NCI-H1436 treated with DMSO at 0.1 percent for 48 hours (cell line): Measurements from ENCODE around the gene TMEM203.

Experiments used
- DNase-seq: peaks from one replicate; lab custom pipeline; 2025; lab: John Stamatoyannopoulos, UW

The TMEM203 gene

GRCh38 chr9:137178201-137178938 lies 27.1 kb downstream of the TMEM203 start:
- DNase-seq: no peak

DNA sequence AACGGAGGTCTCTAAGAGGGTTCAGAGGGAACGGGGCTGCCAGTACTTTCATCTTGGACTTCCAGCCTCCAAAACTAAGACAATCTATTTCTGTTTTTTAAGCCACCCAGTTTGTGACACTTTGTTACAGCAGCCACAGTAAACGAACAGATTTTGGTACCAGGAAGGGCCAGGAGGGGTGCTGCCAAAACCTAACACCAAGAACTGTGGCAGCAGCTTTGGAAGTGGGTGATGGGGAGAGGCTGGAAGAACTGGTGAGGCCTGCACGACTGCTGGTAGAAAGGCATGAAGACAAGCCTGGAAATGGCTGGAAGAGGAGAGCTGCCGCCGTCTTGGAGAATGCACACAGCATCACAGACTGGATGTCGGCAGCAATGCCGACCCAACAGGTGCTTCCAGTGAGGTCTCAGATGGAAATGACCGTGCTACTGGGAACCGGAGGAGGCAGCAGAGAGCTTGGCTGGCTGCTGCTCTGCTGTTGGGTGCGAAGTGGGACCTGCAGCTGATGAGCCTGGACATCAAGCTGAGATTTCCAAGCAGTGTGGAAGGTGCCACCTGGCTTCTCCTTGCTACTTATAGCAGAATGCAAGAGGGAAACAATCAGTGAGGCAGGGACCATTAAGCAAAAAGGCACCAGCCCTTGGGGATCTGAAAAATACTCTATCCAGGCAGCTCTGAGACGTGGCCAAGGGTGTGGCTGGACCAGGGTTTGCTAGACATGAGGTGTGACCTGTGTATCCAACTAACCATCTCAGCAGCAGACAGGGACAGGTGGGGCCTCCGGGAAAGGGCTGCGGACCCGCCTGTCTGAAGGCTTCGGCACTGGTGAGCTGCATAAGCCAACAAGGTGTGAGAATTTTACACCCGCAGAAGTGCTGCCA lies 28.9 kb downstream of the TMEM203 start:
- no peak for DNase-seq

DNA sequence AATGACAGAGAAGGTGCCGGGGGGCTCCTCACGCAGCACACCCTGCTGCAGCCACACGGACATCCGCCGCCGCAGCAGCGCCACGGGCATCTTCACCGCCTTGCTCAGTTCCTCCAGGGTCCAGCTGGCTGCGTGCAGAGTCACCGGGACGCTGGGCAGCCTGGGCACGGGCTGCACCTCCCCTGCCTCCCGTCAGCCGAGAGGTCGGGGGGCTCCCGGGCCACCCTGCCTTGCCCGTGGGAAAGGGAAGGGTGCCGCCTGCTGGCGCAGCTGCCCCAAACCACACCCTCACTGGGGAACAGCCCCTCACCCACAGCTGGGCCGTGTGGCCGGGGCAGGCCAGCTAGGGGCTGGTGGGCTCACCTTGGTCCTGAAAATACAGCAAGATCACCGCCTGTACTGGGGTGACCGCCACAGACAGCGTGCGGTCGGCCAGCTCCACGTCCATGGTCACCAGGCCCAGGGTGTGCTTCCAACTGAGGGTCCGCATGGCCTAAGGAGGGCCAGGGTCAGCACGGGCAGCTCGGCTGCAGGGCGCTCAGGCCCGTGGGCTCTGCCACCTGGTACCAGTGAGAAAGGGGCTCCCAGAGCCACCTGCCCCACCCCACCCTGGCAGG lies 30.0 kb downstream of the TMEM203 start:
- DNase-seq: no peak

DNA sequence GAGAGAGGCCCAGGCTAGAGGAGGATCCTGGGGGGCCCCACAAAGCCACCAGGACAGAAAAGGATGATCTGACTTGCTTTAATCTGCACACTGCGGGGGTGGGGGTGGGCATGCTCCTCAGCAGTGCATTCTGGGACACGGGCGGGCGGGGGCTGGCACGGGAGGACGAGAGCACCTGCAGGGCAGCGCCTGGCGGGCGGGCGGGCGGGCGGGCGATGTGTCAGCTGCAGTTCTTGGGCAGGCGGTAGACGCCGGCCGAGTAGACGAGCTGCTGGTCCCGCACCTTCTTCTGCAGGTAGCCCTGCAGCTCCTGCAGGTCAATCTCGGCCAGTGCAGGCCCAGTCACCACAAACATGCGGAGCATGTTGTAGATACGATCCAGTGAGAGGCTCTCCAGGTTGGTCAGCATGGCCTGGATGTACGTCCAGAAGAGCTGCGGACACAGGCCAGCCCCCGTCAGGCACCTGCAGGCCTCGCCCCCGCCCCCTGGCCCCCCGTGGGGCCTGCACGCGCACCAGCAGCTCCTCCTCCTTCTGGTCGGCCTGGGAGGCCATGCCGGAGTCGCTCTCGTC lies 30.6 kb downstream of the TMEM203 start:
- DNase-seq: no peak

GRCh38 chr9:137173796-137174664 lies 31.4 kb downstream of the TMEM203 start:
- no peak for DNase-seq

- DNase-seq: no peak
Observed at GRCh38 chr9:137172901-137173795, 32.3 kb downstream of the TMEM203 start.

DNA sequence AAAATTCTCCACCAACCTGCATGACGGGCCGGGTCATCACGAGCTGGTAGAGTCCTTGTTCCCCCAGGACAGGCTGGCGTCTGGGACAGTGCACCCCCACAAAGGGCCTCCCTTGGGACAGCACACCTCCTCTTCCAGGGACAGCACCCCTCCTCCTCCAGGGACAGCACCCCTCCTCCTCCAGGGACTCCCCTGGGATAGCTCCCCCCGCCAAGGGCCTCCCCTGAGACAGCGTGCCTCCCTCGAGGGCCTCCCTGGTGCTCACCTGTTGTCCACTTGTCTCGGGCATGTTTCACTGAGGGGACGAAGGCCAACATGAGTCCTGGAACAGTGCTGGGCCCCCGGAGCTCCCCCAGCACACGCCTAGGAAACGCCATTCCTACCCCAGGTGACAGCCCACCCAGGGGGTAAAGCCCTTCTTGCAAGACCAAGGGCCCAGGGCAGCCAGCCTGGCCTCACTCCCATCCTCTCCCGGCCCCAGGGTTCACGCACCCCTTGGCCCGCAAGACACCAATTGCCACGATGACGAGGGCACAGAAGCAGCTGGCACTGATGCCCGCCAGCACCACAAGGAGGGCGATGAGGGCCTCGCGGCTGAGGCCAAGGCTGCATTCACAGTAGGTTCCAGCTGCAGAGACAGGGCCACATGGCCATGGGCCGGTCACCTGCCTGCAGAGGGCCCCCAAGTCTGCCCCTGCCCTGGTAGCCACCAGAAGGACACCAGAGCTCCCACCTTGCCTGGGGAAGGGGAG lies 34.1 kb downstream of the TMEM203 start:
- DNase-seq: no peak

GRCh38 chr9:137170486-137171148 lies 34.8 kb downstream of the TMEM203 start:
- DNase-seq: no peak

- DNase-seq: no peak
Observed at GRCh38 chr9:137169896-137170358, 35.5 kb downstream of the TMEM203 start, which contains the start of gene LRRC26. LRRC26 (minus strand) TSS chr9:137170051; CDS start chr9:137169943, 108 bp downstream.

- DNase-seq: no peak
Observed at GRCh38 chr9:137168904-137169856, 36.3 kb downstream of the TMEM203 start.

DNA sequence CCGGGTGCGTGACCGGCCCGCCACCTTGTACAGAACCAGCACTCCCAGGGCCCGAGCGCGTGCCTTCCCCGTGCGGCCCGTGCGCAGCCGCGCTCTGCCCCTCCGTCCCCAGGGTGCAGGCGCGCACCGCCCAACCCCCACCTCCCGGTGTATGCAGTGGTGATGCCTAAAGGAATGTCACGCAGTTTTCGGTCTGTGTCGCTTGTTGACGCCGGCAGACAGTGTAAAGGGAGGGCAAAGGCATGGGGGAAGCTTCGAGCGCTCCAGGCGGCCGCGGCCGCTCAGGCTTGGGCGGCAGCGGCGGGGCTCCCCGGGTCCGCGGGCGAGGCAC lies 36.9 kb downstream of the TMEM203 start:
- DNase-seq: no peak

DNA sequence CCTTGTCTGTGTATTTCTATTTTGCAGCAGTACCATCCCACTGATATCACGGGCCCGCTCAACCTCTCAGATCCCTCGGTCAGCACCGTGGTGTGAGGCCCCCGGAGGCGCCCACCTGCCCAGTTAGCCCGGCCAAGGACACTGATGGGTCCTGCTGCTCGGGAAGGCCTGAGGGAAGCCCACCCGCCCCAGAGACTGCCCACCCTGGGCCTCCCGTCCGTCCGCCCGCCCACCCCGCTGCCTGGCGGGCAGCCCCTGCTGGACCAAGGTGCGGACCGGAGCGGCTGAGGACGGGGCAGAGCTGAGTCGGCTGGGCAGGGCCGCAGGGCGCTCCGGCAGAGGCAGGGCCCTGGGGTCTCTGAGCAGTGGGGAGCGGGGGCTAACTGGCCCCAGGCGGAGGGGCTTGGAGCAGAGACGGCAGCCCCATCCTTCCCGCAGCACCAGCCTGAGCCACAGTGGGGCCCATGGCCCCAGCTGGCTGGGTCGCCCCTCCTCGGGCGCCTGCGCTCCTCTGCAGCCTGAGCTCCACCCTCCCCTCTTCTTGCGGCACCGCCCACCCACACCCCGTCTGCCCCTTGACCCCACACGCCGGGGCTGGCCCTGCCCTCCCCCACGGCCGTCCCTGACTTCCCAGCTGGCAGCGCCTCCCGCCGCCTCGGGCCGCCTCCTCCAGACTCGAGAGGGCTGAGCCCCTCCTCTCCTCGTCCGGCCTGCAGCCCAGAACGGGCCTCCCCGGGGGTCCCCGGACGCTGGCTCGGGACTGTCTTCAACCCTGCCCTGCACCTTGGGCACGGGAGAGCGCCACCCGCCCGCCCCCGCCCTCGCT lies 37.5 kb downstream of the TMEM203 start:
- DNase-seq: no peak

GRCh38 chr9:137167277-137167746 lies 38.1 kb downstream of the TMEM203 start:
- no peak for DNase-seq

DNA sequence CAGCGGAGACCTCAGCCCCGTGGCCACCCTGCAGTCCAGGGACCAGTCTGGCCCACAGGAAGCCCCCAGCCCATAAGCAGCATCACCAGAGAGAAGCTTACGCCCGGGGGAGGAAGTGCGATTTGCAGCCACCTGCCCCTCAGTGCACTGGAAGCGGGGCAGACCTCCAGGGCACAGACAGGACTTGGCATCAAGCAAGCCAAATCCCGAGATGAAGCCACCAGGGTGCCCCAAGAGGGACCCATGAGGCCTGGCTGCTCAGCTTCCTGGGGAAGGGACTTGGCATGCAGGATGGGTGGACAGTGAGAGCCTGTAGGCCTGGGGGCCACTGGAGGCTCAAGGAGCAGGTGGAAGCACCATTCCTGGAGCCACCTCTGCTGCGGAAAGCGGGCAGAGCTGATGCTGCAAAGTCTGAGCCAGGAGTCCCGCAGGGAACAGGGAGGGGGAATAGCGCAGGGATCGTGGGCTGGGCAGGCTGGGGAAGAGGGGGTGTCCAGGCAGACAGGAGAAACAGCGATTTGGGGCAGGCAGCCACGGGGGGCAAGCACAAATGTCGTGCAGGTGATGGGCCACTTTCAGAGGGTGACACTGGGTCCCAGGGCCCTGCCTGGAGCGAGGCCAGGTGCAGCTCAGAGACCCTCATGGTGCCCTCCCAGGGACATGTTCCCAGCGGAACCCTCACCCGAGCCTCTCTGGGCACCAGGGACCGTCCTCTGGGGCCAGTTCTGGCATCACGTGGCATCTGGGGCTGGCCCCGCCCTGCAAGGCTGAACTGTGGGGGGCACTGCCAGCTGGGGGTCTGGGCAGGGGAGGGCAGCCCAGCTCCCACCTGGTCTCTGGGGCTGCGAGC lies 38.8 kb downstream of the TMEM203 start:
- DNase-seq: no peak

DNA sequence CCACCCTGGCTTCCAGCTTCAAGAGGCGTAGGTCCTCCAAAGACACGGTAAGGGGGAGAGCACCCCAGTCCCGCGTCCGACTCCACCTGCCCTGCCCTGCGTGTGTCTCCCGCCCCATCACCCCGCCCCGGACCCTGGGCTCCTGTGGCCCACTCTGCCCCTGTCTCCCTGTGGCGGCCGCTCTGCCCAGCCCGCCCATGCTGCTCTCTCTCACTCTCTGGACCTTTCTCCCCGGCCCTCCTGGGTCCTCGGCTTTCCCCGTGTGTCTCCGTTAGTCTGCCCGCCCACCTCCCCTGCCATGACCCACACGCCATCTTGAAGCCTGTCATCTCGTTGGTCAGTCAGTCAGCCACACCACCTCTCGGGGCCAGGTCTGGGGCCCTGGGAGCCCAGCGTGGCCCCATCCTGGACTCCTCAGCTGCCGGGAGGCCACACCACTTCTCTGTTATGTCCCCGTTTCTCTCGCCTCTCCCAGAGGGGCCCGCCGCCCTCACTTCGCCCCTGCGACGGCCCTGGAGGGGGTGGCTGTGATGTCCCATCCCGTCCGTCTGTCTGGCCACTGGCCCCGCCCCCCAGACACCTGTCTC lies 40.1 kb downstream of the TMEM203 start:
- no peak for DNase-seq
